ENCODE measurements around the gene SGO1. TPM values are rescaled to one million over a fixed set of nuclear protein-coding genes. Genes with fewer than 3 reads are reported as not detected.

SGO1 gene
- total RNA-seq, 3 donors from 2014 or later, result 1.6 to 6.6 (median 2.1) TPM

- intact Hi-C loops (cut with DNase I, micrococcal nuclease), result no loop called here
- Histone ChIP-seq H3K9me3 (no peaks in the 10 kb centered on the region), H3K4me3 (no peak overlapping the region), H3K36me3 (ENCODE audit: low read depth) (no peaks in the 10 kb centered on the region), H3K4me1 (ENCODE audit: low read depth) (no peaks in the 10 kb centered on the region)
- ATAC-seq, result no peak
- no peak for TF ChIP-seq CTCF (IDR thresholded peaks at IDR 0.05)
- DNase-seq, result no peak
Observed at GRCh38 chr3:20142517-20142916, 43.5 kb downstream of the SGO1 start.

GRCh38 chr3:20141851-20142250, 44.2 kb downstream of the SGO1 start:
- no peak overlapping the region for H3K4me3 ChIP-seq
- no peaks in the 10 kb centered on the region for H3K4me1 ChIP-seq (ENCODE audit: low read depth)
- no peak for TF ChIP-seq CTCF (IDR thresholded peaks at IDR 0.05)
- intact Hi-C loops (cut with DNase I, micrococcal nuclease), result no loop called here
- no peaks in the 10 kb centered on the region for H3K9me3 ChIP-seq
- H3K36me3 ChIP-seq (ENCODE audit: low read depth), result no peaks in the 10 kb centered on the region
- DNase-seq (no peak), ATAC-seq (no peak)

- H3K36me3 ChIP-seq (ENCODE audit: low read depth), result no peaks in the 10 kb centered on the region
- intact Hi-C loops (cut with DNase I, micrococcal nuclease), result no loop called here
- ATAC-seq (no peak), DNase-seq (no peak)
- no peaks in the 10 kb centered on the region for H3K9me3 ChIP-seq
- TF ChIP-seq CTCF (IDR thresholded peaks at IDR 0.05), result no peak
- H3K4me3 ChIP-seq, result no peak overlapping the region
- H3K4me1 ChIP-seq (ENCODE audit: low read depth), result no peaks in the 10 kb centered on the region
Observed at GRCh38 chr3:20141316-20141715, 44.7 kb downstream of the SGO1 start.

- no peak for DNase-seq
- no peak for TF ChIP-seq CTCF (IDR thresholded peaks at IDR 0.05)
- Histone ChIP-seq H3K36me3 (ENCODE audit: low read depth) (no peaks in the 10 kb centered on the region), H3K9me3 (no peaks in the 10 kb centered on the region), H3K4me3 (no peak overlapping the region), H3K4me1 (ENCODE audit: low read depth) (no peaks in the 10 kb centered on the region)
- no peak for ATAC-seq
- intact Hi-C loops (cut with DNase I, micrococcal nuclease), result no loop called here
Observed at GRCh38 chr3:20140881-20141280, 45.1 kb downstream of the SGO1 start.

GRCh38 chr3:20137647-20138046, 48.4 kb downstream of the SGO1 start:
- intact Hi-C loops (cut with DNase I, micrococcal nuclease), result no loop called here
- Histone ChIP-seq H3K9me3 (no peaks in the 10 kb centered on the region), H3K4me3 (no peak overlapping the region), H3K4me1 (ENCODE audit: low read depth) (no peaks in the 10 kb centered on the region), H3K36me3 (ENCODE audit: low read depth) (no peaks in the 10 kb centered on the region)
- ATAC-seq (no peak), DNase-seq (no peak)
- no peak for TF ChIP-seq CTCF (IDR thresholded peaks at IDR 0.05)

GRCh38 chr3:20136231-20136630, 49.8 kb downstream of the SGO1 start:
- Histone ChIP-seq H3K4me1 (ENCODE audit: low read depth) (no peaks in the 10 kb centered on the region), H3K9me3 (no peaks in the 10 kb centered on the region), H3K36me3 (ENCODE audit: low read depth) (no peaks in the 10 kb centered on the region), H3K4me3 (no peak overlapping the region)
- ATAC-seq (no peak), DNase-seq (no peak)
- intact Hi-C loops (cut with DNase I, micrococcal nuclease), result no loop called here
- no peak for TF ChIP-seq CTCF (IDR thresholded peaks at IDR 0.05)
